AG04450 (cell line): ENCODE measurements around the gene COBL. TPM values are rescaled to one million over a fixed set of nuclear protein-coding genes. Genes with fewer than 3 reads are reported as not detected.

Source experiments
- CTCF ChIA-PET: fragments of 300-600, 350-600 bp; formaldehyde crosslinking; extraction: SDS; loops from one replicate; lab custom pipeline; 2022; ENCODE audit warnings: antibody characterized with exemption, inconsistent platforms; lab: Charles Lee
- POLR2A ChIA-PET: fragments of 350-600 bp; formaldehyde crosslinking; extraction: SDS; loops from one replicate; lab custom pipeline; 2021; ENCODE audit warnings: antibody characterized with exemption, inconsistent platforms; lab: Yijun Ruan, JAX
- DNase-seq: peaks from one replicate; pipeline ENCODE4 v3.0.0-alpha.2; 2011; ENCODE audit warnings: low read depth, low spot score
- H3K27ac ChIP-seq: one replicate; pipeline ENCODE4 v1.5.1; 2012; ENCODE audit warnings: low read depth, low read length, control low read depth
- H3K27me3 ChIP-seq: one replicate; pipeline ENCODE4 v1.6.0; 2012; ENCODE audit warnings: low read length; ENCODE audit not compliant: control insufficient read depth, insufficient read depth
- H3K4me3 ChIP-seq: 2 replicates; pipeline ENCODE4 v1.5.1; 2011; ENCODE audit warnings: mild to moderate bottlenecking, low read depth, low read length, control low read depth
- H3K9me3 ChIP-seq: 2 replicates; pipeline ENCODE4 v1.5.1; 2012; ENCODE audit warnings: low read length; ENCODE audit not compliant: control insufficient read depth, insufficient read depth
- polyA plus RNA-seq: library from polyadenylated mRNA; depleted of rRNA; stranded (reverse); fragments of >200 nt; gene quantifications from 2 replicates; pipeline ENCODE4 v1.2.3, GENCODE V29; 2011
- TF ChIP-seq, protein P1 (sequence below): IDR thresholded peaks from 2 replicates; pipeline ENCODE4 v1.5.1; 2011; ENCODE audit warnings: low read depth, low read length, control low read depth, inconsistent platforms

COBL gene
- polyA plus RNA-seq, 1 experiment, result 0.06 TPM

DNA sequence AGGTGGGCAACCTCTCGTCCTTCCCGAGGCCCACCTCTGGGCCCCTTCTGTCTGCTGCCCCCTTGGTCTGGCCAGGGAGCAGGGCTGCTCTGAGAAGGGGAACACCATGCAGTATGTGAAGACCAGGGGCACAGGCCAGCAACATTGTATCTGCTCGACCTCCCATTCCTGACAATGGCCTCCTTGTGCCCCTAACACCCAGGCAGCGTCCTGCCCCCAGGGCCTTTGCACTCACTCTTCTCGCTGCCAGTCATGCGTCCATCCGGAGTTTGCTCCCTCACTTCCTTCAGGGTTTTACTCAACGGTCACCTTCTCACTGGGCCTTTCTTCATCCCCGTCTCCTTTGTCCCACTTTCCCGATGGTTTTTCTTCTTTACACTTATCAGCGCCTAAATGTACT is 301.0 kb downstream of the COBL start:
- no peak for DNase-seq
- no peak overlapping the region for H3K4me3 ChIP-seq
- H3K9me3 ChIP-seq, result no peaks in the 10 kb centered on the region; the same call in 1 of the 2 replicates
- TF ChIP-seq, protein P1, sequence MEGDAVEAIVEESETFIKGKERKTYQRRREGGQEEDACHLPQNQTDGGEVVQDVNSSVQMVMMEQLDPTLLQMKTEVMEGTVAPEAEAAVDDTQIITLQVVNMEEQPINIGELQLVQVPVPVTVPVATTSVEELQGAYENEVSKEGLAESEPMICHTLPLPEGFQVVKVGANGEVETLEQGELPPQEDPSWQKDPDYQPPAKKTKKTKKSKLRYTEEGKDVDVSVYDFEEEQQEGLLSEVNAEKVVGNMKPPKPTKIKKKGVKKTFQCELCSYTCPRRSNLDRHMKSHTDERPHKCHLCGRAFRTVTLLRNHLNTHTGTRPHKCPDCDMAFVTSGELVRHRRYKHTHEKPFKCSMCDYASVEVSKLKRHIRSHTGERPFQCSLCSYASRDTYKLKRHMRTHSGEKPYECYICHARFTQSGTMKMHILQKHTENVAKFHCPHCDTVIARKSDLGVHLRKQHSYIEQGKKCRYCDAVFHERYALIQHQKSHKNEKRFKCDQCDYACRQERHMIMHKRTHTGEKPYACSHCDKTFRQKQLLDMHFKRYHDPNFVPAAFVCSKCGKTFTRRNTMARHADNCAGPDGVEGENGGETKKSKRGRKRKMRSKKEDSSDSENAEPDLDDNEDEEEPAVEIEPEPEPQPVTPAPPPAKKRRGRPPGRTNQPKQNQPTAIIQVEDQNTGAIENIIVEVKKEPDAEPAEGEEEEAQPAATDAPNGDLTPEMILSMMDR, result no peak
- no peak overlapping the region for H3K27ac ChIP-seq
- ChIA-PET POLR2A (no interaction called here), CTCF (no interaction called here)
- H3K27me3 ChIP-seq, result peaks cover 12% of the 10 kb centered on the region

DNA sequence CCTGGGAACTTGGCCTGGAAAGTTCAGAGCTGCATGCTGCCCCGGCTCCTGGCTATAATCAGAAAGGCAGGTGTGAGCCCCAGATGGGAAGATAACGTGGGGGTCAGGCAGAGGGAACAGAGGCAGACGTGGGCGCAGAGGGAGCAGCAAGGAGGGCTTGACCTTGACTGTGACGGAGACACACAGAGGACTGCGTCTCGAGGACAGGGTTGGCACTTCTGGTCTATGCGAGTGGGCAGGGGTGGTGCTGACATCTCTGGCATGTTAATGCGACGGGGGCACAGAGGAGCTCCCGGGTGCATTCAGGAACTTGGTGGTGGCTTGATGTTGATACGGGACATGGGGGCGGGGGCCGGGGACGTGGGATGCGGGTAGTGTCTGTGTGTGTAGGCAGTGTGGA is 301.8 kb downstream of the COBL start:
- DNase-seq, result no peak
- Histone ChIP-seq H3K27me3 (peaks cover 12% of the 10 kb centered on the region), H3K27ac (no peak overlapping the region), H3K9me3 (no peaks in the 10 kb centered on the region; the same call in 1 of the 2 replicates), H3K4me3 (no peak overlapping the region)
- TF ChIP-seq, protein P1, result no peak
- ChIA-PET CTCF (no interaction called here), POLR2A (no interaction called here)

DNA sequence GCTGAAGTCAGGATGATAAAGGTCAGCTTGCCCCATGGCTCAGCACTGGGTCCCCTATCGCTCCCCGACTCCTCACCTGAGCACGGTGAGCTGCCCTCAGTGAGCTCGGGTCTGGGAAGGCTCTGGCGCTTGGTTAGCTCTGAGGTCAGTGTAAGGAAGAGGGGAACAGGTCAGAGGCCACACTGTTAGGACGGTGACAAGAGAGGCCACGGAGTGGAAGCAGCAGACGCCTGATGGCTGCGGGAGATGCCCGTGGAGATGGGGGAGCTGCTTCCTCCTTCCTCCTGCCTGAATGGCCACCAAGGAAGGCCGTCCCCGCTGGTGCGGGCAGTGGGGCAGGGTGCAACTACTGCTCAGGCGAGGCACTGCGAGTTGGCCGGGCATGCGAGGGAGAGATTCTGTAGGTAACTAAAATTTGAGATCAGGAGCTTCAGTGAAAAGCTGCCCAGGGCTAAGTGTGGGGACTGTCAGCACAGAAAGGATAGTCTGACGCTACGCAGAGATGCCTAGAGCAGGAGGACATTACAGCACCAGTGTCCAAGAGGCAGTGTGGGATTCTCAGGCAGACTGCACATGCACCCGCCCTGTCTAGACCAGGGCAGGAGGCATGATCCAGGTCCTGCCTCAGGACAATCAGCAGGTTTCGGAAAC is 302.6 kb downstream of the COBL start:
- DNase-seq, result no peak
- Histone ChIP-seq H3K4me3 (no peak overlapping the region), H3K9me3 (no peaks in the 10 kb centered on the region; the same call in 1 of the 2 replicates), H3K27ac (no peak overlapping the region), H3K27me3 (peaks cover 12% of the 10 kb centered on the region)
- TF ChIP-seq, protein P1, result no peak
- ChIA-PET POLR2A (no interaction called here), CTCF (no interaction called here)

DNA sequence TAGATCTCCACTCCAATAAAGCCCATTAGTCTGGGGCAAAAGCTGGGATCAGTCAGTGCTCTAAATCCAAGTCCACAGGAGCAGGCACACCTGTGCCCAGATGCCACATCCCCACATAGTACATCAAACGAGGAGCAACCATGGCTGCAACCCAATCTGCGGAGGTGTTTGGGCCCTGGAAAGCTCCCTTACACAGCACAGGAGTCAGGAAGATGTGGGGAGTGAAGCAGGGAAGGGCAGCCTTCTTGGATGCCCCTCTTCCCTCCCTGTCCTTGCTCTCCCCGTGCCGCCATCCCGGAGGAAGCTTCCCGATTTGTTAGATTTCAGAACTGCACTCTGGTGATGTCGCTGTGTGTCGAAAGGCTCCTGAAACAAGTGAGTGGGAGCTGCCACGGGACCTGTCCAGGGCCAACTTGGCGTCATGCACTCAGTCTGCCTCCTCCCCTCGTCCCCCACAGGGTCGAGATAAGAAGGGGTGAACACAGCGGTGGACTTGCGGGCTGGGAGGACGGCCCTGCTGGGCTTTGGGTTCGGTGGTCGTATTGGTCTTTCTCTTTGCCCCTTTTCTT is 303.3 kb downstream of the COBL start:
- Histone ChIP-seq H3K9me3 (no peaks in the 10 kb centered on the region; the same call in 1 of the 2 replicates), H3K4me3 (no peak overlapping the region), H3K27ac (no peak overlapping the region), H3K27me3 (peaks cover 12% of the 10 kb centered on the region)
- ChIA-PET CTCF (no interaction called here), POLR2A (no interaction called here)
- no peak for DNase-seq
- TF ChIP-seq, protein P1, result no peak

DNA sequence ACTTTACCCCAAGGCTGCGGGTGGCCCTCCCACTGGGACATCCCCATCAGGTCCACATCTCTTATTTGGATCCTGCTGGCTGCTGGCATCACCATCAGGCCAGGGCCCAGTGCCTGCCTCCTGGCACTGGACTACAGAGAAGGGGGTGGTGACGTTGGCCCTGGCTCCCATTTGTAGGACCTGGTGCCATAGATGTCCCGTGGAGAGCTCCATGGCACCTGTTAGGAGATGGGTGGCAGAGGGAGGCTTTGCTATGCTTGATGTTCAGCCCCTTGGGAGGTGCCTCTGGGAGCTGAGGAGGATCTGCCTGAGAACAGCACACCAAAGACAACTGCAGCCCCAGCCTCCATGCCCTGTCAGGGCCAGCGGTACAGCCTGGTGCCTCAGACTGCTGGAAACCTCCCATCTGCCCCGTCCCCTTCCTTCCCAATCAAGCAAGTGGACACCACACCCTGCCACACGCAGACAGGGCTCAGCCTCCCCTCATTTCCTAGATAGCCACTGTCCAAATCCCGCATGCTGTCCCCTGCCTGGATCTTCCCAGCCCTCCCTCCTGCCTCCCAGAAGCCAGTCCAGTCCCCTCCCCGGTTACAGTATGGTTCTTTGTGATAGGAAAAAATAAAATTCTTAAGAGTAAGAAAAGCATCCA is 303.9 kb downstream of the COBL start:
- TF ChIP-seq, protein P1, result no peak
- DNase-seq, result no peak
- ChIA-PET POLR2A (no interaction called here), CTCF (no interaction called here)
- Histone ChIP-seq H3K27me3 (peaks cover 12% of the 10 kb centered on the region), H3K9me3 (no peaks in the 10 kb centered on the region; the same call in 1 of the 2 replicates), H3K4me3 (no peak overlapping the region), H3K27ac (no peak overlapping the region)
